8988T (cell line): ENCODE data around the gene CYP2W1.
"Not testable (repeated sequence)": the region's sequence is repeated elsewhere in the genome, so short reads cannot be mapped to it uniquely, and the experiment has no call there.

Experiments
- DNase-seq: peaks from one replicate; pipeline ENCODE4 v3.0.0; 2011

Gene CYP2W1

GRCh38 chr7:952548-953441 lies 30.2 kb upstream of the CYP2W1 start:
- DNase-seq: no peak

DNA sequence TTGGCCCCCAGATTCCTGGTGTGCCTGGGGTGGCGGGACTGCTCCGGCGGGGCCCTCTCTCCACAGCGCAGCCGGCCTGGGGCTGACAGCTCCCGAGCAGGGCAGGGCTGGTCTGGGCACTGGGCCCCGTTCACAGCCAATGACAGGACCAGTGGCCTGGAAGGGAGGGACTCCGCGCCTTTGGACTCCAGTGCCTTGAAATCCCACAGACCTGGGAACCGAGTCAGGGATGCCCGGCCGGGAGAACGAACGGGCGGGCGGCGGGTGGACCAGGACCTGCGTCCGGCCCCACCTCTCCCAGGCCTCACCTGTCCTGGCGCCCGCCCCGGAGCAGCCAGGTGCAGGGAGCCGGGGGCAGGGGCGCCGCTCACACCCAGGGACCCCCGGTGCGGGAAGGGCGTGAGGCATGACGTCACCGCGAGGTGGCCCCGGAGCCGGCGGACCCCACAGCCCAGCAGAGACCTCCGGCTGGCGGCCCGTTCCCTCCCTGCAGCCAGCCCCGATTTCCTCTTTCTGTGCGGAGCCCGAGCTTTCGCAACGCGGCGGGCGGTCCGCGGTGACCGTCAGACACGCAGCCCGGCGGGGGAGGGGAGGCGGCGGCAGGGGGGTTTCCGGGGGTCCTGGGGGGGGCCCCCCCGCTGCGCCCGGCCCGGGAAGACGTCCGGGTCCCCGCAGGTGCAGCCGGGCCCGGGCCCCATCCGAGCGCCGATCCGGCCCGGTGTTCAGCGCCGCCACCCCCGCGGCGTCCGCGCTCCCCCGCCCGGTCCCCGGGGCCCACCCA lies 29.2 kb upstream of the CYP2W1 start:
- DNase-seq: peak; percentile 76

DNA sequence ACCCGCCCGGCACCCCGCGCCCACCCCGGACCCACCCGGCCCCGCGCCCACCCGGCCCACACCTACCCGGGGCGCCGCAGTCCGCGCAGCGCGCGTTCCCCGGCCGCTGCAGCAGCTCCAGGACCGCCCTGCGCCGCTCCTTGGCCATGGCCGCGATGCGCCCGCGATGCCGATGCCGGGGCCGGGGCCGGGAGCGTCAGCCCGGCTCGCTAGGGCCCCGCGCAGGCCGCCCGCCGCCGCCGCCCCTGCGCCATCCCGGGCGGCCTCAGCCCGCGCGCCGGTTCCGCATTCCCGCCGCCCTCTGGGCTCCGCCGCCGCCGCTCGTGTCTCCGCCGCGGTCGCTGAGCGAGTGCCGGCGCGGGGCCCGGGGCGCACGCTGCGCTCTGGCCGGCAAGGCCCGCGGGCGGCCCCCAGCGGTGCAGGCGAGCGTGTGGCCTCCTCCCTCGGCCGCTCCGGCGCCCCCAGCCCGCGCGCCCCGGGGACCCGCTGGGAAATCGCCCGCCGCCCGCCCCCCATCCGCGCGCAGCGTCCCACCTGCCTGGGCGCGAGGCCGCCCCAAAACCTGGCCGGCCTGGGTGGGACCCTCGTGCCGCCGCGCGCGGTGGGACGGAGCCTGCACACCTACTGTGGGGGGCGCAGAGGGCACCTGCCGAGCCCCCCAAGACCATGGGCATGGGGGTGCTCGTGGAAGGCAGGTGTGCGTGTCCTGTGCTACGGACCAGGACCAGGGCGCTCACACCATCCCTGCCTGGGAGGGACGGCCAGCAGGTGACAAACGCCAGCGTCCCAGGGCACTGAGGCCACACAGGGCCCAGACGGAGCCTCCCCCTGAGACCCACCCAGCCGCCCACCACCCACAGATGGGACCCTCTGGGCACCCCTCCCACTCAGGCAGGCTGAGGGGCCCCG lies 28.4 kb upstream of the CYP2W1 start, which contains the start of gene ADAP1:
Gene ADAP1, minus strand, starts transcription at position 351 of the 909 bp plus-strand sequence. Its CDS starts 203 bp downstream, at position 148.
- DNase-seq: peak; percentile 59

DNA sequence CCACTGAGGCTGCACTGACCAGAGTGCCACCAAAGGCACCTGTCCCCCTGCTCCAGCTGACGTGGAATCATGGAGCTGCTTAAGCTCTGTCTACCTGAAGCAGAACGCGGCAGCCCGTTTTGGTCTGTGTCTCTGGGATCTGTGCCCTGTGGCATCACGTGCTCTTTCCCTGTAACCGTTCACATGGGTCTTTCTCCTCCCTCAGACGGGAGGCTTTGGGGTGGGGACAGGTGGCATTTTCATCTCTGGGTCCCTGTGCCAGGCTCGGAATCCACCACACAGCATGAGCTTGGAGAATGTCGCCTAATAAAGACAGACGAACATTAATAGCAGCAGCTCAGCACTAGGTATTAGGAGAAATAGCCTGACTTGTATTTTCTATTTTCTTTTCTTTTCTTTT lies 26.9 kb upstream of the CYP2W1 start:
- no peak for DNase-seq

DNA sequence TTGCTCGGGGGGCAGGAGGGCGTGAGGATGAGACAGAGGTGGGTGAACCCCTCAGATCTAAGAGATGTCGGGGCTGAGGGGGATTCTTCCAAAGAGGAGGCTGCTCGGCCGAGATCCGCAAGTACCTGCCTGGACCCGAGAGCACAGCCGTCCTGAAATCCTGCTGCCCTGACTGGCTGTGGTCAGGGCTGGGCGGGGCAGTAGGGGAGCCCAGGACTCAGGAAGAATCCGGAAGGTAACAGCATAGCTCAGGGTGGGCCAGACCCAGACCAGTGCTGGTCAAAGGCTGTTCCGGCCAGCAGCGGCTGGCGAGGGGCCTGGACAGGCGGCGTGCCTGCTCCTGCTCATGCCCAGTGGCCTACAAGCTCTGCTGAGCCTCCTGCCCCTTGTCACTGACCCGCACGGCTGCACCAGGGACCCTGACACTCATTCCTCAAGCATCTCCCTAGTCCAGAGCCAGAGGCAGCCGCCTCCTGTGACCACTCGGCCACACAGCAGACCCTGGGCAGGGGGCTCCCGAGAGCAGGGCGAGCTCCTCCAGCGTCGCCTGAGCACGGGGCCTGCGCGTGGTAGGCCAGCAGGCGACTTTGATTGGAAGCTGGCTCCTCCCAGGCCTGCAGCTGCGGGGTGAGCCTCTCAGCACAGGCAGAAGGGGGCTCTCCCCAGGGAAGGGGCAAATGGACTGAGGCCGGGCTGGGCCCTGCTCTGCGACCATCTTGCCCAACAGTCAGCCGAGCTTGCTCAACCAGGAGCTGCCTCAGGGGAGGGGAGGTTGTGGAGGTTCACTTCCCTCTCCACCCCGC lies 25.4 kb upstream of the CYP2W1 start:
- DNase-seq: no peak

DNA sequence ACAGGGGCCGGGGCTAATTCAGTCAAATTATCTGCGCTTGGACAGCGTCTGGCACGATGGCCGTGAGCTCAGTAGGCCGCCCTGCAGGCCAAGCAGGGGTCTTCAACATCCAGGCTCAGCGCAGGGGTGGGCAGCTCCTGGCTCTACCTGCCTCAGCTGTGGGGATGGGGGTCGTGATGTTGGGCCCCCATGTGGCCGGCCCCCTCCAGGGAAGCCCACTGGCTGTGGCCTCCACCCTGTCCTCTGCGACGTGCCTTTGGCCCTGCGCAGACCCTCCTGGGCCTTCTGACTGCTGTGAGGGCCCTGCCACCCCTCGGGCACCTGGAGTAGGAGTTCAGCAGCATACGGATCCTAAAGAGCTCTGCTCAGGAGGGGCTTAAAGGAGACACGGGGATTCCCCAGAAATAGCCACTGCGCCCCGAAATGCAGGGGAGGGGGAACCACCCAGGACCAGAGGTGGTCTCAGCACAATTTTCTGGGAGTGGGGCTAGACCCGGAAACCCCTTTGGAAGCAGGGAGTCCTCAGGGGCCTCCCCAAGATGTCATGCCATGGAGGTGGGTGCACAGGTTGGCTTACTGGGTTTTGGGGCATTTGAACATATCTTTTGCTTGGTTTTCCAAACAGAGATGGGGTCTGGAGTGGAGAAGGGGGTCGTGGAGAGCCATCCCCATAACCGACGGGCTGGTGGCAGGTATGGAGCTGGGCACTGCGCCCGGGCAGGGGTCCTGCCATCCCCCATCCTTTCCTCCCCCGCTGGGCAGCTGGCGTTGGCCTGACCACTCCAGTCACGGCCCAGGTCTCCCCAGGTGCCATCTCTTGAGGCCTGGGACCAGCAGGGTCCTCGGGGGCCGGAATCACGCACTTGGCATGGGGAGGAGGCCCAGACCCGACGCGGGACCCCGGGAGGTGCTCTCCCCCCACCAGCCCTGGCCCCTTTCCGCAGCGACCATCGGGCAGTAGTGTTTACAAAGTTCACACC lies 24.5 kb upstream of the CYP2W1 start:
- DNase-seq: no peak

GRCh38 chr7:959271-959670 lies 23.7 kb upstream of the CYP2W1 start:
- DNase-seq: no peak

- DNase-seq: not testable (repeated sequence)
Measured at GRCh38 chr7:959740-960139, 23.2 kb upstream of the CYP2W1 start.

DNA sequence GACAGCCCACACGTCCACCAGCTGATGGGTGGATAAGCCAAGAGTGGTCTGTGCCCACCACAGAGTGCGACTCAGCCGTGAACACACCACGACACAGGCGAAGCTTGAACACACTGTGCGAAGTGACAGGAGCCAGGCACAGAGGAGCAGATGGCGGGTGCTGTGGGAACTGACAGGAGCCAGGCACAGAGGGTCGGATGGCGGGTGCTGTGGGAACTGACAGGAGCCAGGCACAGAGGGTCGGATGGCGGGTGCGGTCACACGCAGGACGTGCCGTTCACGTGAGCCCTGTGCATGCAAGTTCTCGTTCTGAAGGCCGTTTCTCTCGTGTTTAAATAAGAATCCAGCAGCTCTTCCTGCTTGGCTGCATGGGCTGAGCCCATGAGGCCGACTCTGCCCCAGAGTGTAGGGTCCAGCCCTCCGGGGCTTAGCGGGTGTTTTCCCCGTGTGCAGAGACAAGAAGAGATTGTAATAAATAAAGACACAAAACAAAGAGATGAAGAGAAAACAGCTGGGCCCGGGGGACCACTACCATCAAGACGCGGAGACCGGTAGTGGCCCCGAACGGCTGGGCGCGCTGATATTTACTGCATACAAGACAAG lies 22.6 kb upstream of the CYP2W1 start:
- DNase-seq: no peak

DNA sequence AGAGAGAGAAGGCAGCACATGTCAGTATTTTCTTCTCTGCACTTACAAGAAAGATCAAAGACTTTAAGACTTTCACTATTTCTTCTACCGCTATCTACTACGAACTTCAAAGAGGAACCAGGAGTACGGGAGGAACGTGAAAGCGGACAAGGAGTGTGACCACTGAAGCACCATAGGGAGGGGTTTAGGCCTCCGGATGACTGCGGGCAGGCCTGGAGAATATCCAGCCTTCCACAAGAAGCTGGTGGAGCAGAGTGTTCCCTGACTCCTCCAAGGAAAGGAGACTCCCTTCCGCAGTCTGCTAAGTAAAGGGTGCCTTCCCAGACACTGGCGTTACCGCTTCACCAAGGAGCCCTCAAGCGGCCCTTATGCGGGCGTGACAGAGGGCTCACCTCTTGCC lies 22.0 kb upstream of the CYP2W1 start:
- not testable (repeated sequence) for DNase-seq

- no peak for DNase-seq
Measured at GRCh38 chr7:961546-962400, 21.2 kb upstream of the CYP2W1 start.

DNA sequence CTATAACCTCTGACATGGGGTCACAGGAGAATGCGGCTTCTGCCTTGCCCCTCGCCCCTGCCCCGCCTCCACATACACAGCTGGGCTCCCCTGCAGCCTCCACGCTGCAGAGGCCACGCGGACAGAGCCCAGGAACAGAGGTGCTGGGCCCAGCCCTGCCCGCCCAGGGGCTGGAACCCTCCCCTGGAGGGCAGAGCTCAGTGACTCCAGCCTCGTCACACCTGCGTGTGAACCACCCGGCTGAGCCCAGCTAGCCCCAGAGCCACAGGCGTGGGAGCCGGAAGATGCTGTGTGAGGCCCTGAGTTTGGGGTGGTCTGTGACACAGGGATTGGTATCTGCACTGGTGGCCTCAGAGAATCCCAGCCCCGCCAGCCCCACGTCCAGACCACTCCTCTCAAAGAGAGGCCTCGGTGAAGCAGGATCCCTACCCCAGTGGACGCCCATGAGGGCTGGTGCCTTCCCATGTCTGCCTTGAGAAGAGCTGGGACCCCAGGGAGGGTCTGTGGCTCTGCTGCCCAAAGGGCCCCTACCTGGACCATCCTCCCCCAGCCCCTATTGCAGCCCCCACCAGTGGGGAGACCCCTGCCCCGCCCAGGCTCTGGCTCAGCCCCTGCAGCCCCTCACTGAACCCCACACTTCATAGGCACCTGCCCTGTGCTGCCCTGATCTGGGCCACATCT lies 20.4 kb upstream of the CYP2W1 start:
- DNase-seq: no peak

DNA sequence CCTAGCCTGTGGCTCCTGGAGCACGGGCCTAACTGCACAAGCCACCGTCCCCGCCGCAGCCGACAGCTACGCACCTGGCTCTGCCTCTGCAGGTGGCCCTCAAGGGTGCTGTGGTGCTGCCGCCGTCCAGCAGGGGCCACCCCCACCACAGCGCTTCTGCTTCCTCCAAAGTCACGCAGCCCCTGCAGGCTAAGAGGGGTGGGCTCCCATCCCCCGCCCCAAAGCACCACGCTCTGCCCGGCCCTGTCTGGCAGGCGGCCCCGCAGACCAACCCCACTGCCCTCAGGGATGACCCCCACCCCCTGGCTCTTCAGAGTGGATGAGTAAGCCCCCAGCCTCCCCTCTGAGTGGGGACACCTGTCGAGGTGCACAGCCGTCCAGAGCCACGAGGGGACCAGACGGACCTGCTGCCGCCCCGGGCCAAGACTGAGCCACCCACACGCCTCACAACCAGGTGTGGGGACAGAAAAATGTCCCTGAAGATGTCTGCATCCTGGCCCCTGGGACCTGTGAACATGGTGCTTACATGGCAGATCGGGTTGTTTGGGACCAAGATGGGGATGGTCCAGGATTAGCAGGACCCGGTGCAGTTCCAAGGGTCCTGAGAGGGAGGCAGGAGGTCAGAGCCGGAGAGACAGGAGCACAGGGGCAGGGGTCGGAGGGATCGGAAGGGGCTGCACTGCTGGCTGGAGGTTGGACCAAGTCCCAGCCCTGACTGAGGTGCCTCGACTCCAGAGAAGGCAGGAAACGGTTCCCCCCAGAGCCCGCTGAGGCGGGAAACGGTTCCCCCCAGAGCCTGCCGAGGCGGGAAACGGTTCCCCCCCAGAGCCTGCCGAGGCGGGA lies 19.5 kb upstream of the CYP2W1 start:
- no peak for DNase-seq

DNA sequence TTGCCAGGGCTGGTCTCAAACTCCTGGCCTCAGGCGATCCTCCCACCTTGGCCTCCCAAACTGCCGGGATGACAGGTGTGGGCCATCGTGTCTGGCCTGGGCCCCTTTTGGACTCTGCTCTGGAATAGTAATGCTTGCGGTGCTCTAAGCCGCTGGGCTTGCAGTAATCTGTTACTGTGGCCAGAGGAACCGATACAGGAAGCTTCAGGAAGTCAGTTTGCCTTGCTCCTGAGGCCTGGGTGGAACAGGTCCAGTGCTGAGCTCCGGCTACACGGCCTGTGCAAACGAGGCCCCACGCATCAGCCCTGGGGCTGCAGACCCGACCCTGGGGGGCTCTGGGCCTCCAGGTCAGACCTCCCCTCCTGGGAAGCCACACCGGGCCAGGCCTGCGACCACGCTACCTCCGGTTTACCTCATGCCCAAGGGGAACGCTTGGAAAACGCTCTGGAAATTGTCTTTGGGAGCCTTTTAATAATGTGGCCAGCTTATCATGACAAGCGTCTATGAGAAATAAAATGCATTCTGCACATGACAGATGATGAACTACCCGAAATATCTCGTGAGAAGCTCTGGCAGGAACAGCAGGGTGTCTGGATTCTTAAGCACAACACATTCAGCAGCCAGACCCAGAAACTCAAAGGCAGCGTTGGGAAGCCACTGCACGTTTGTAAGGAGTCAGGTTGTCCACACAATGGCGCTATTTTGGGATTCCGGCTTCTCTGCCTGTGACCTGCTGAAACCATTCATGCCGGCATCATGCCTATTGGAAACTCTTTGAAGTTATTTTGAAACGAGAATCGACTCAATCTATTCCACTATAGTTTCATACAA lies 18.4 kb upstream of the CYP2W1 start:
- DNase-seq: no peak

DNA sequence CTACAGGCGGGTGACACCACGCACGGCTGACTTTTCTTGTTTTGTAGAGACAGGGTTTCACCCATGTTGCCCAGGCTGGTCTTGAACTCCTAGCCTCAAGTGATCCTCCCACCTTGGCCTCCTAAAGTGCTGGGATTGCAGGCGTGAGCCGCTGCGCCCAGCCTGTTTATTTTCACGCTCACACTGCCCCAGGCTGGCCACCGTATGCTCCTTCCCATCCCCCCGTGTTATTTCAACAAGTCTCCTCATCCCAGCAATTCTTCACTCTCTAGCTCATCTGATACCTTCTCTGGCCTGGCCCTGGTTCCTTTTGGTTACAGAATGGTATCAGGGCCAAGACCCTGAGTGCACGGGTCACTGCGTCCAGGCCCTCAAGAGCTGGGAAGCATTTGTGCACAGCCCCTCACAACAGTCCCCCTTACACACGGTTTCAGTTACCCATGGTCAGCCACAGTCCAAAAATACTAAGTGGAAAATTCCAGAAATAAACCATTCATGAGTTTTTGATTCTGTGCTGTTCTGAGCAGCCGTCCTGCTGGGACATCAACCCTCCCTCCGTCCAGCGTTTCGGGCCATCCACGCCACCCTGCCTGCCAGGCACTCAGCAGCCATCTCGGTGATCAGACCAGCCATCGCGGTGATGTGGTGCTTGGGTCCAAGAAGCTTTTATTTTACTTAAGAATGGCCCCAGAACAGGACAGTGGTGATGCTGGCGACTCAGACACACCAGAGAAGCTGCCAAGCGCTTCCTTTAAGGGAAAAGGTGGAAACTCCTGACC lies 16.5 kb upstream of the CYP2W1 start:
- no peak for DNase-seq
